Vagina (tissue), 2 donors: ENCODE results near the gene SUSD6.

Source experiments
- POLR2AphosphoS5 ChIP-seq, 2 donors: sonication (generic); formaldehyde crosslinking; IDR thresholded peaks; one replicate each; pipeline ENCODE4 v1.9.0; 2017; ENCODE audit warnings: antibody characterized with exemption in 2 of 2, mild to moderate bottlenecking in 2 of 2, low read depth in 1 of 2; ENCODE audit not compliant: insufficient read depth in 1 of 2
- TF ChIP-seq, protein P1 (sequence below), 3 experiments: fragments of 450-650 bp in 2 of 3; fragments of 200-600 bp in 1 of 3; sonication (generic) in 1 of 3; IDR thresholded peaks; one replicate each; pipeline ENCODE4 v1.5.1; 2017 to 2019; ENCODE audit warnings: antibody characterized with exemption in 3 of 3, mild to moderate bottlenecking in 2 of 3, moderate library complexity in 2 of 3

DNA sequence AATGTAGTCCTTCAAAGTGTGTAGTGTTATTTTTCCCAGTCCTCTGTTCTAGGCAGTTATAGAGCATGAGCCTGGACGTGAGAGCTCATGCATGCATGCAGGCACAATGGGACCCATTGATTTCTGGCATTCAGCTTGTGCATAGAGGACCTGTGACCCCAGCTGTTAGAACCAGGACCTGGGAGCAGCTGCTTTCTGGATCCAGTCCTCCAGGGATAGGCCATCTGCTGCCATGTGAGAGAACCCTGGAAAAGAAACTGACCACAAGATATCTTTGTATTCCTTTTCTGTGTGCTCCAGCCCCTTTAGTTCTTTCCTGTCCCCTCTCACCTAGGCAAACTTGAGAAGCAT is 76.9 kb downstream of the SUSD6 start:
- TF ChIP-seq, protein P1, sequence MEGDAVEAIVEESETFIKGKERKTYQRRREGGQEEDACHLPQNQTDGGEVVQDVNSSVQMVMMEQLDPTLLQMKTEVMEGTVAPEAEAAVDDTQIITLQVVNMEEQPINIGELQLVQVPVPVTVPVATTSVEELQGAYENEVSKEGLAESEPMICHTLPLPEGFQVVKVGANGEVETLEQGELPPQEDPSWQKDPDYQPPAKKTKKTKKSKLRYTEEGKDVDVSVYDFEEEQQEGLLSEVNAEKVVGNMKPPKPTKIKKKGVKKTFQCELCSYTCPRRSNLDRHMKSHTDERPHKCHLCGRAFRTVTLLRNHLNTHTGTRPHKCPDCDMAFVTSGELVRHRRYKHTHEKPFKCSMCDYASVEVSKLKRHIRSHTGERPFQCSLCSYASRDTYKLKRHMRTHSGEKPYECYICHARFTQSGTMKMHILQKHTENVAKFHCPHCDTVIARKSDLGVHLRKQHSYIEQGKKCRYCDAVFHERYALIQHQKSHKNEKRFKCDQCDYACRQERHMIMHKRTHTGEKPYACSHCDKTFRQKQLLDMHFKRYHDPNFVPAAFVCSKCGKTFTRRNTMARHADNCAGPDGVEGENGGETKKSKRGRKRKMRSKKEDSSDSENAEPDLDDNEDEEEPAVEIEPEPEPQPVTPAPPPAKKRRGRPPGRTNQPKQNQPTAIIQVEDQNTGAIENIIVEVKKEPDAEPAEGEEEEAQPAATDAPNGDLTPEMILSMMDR (IDR thresholded peaks at IDR 0.05): no peak
- TF ChIP-seq POLR2AphosphoS5 (IDR thresholded peaks at IDR 0.05; ENCODE audit: insufficient read depth in 1 of 2, low read depth in 1 of 2): no peak
